ENCODE data around the gene FHAD1.

The FHAD1 gene

DNA sequence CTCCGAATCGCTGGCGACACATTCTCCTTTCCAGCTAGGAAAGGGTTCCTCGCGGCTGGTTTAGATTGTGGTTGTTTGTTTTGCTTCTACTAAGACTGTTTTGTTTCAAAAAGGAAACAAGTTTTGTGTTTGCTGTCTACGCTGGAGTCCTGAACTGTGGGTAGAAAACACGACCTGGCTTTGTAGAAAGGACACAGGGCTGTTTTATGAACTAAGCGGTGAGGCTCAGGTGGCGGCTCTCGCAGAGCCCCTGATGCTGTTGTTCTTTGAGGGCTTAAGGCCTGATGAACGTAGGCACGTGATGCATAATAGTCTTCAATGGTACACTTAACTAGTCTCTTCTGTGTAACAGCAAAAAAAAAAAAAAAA lies 27.0 kb upstream of the FHAD1 start:
- DNase-seq, result no peak
- no peak overlapping the region for H3K4me3 ChIP-seq (ENCODE audit: low read depth, low read length)
- in situ Hi-C loops (cut with HindIII; ENCODE audit: low pct_ligation_motif_present, low sequenced_read_pairs), result no loop called here
- no peak overlapping the region for H3K27ac ChIP-seq
- H3K36me3 ChIP-seq (replicated peaks), result no peaks in the 10 kb centered on the region
- H3K27me3 ChIP-seq (replicated peaks), result no peaks in the 10 kb centered on the region
- TF ChIP-seq, protein P1, sequence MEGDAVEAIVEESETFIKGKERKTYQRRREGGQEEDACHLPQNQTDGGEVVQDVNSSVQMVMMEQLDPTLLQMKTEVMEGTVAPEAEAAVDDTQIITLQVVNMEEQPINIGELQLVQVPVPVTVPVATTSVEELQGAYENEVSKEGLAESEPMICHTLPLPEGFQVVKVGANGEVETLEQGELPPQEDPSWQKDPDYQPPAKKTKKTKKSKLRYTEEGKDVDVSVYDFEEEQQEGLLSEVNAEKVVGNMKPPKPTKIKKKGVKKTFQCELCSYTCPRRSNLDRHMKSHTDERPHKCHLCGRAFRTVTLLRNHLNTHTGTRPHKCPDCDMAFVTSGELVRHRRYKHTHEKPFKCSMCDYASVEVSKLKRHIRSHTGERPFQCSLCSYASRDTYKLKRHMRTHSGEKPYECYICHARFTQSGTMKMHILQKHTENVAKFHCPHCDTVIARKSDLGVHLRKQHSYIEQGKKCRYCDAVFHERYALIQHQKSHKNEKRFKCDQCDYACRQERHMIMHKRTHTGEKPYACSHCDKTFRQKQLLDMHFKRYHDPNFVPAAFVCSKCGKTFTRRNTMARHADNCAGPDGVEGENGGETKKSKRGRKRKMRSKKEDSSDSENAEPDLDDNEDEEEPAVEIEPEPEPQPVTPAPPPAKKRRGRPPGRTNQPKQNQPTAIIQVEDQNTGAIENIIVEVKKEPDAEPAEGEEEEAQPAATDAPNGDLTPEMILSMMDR (IDR thresholded peaks at IDR 0.05; ENCODE audit: low read depth, low read length, missing control alignments), result no peak

DNA sequence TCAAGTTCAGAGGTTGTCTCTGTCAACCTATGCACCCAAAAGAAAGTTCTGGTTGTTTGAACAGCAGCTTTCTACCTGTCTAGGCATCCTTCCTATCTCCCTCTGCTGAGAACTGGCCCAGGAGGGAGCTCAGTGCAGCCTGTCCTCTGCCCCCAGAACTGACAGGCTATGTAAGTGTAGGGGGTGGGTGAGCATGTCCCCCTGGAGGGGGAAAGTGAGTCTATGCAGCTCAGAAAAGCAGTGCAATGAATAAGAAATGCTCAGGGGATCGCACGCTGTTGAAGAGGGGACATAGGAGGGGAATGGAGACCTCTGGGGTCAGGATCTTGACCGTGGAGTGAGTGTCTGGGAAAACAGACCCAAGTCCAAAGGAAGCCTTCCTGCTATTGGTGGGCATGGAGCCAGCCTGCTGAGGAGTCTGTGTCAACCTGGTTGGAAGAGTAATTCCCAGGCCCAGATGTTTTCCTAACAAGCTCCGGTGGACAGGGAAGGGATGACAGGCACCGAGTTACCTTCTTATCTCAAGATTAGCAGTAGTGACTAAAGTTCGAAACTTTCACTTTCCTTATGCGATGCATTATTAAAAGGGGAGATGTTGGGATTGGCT lies 26.1 kb upstream of the FHAD1 start:
- Histone ChIP-seq H3K36me3 (replicated peaks) (no peaks in the 10 kb centered on the region), H3K27ac (no peak overlapping the region), H3K27me3 (replicated peaks) (no peaks in the 10 kb centered on the region), H3K4me3 (ENCODE audit: low read depth, low read length) (no peak overlapping the region)
- TF ChIP-seq, protein P1 (IDR thresholded peaks at IDR 0.05; ENCODE audit: low read depth, low read length, missing control alignments), result no peak
- DNase-seq, result no peak
- in situ Hi-C loops (cut with HindIII; ENCODE audit: low pct_ligation_motif_present, low sequenced_read_pairs), result no loop called here

DNA sequence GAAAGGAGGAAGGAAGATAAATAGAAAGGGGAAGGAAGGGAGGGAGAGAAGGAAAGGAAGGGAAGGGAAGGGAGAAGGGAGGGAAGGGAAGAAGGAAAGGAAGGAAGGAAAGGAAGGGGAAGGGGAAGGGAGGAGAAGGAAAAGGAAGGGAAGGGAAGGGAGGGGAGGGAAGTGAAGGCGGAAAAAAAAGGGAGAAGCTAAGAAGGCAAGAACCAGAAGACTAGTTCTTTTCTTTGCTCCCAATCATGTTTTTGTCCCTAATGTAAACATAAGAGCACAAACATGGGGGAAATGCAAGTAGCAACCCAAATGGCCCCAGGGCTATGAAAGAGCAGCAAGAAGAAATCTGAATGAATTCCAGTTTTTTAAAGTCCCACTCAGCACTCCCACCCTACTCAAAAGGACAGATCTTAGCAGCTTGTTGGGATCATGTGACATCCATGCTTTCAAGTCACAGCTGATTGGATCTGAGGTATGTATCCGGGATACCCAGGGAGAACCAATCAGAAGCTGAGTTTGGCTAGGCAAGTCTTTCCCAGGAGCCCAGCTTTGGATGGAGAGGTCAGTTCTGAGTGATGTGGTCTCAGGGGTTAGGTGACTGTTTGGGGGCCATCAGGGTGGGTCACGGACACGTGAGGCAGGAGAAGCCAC lies 24.2 kb upstream of the FHAD1 start:
- in situ Hi-C loops (cut with HindIII; ENCODE audit: low pct_ligation_motif_present, low sequenced_read_pairs), result no loop called here
- TF ChIP-seq, protein P1 (IDR thresholded peaks at IDR 0.05; ENCODE audit: low read depth, low read length, missing control alignments), result no peak
- Histone ChIP-seq H3K36me3 (replicated peaks) (no peaks in the 10 kb centered on the region), H3K27ac (no peak overlapping the region), H3K27me3 (replicated peaks) (no peaks in the 10 kb centered on the region), H3K4me3 (ENCODE audit: low read depth, low read length) (no peak overlapping the region)
- no peak for DNase-seq

DNA sequence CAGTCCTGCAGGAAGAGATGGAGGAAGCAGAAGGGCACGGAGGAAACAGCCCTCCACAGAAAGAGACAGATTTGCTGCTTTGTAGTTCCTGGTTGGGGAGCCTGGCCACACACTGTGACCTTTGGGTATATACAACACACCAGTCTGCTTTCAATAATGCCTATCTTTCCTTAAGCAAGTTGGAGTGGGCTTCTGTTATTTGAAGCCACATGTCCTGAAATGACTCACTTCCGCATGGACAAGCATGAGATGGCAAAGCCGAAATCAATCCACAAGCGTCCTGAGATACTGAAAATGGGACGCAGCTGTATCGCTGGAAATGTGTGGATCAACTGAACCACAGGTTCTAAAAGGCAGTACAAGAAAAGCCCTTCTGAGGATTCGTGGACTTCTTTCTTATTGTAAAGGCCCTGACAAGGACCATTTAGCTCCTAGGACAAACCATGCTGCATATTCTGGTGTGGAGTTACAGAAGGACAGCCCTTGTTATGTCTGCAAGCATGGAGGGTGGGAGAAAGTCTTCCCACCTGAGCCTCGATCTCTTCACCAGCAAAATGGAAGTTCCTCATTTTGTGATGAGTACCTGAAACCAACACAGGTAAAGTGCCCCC lies 22.7 kb upstream of the FHAD1 start:
- no peak overlapping the region for H3K27ac ChIP-seq
- no peak overlapping the region for H3K4me3 ChIP-seq (ENCODE audit: low read depth, low read length)
- H3K36me3 ChIP-seq (replicated peaks), result no peaks in the 10 kb centered on the region
- no peaks in the 10 kb centered on the region for H3K27me3 ChIP-seq (replicated peaks)
- DNase-seq, result no peak
- in situ Hi-C loops (cut with HindIII; ENCODE audit: low pct_ligation_motif_present, low sequenced_read_pairs), result no loop called here
- TF ChIP-seq, protein P1 (IDR thresholded peaks at IDR 0.05; ENCODE audit: low read depth, low read length, missing control alignments), result no peak

DNA sequence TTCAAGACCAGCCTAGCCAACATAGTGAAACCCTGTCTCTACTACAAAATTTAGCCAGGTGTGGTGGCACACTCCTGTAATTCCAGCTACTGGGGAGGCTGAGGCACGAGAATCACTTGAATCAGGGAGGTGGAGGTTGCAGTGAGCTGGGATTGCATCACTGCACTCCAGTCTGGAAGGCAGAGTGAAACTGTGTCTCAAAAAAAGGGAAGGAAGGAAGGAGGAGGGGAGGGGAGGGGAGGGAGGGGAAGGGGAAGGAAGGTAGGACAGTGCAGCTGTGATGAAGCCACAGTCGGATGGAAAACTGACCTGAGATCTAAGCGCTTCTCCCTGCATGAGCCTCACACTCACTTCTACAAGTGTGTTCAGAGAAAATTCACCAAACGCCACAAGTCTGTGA lies 22.0 kb upstream of the FHAD1 start:
- TF ChIP-seq, protein P1 (IDR thresholded peaks at IDR 0.05; ENCODE audit: low read depth, low read length, missing control alignments), result no peak
- no peak for DNase-seq
- no peaks in the 10 kb centered on the region for H3K27me3 ChIP-seq (replicated peaks)
- in situ Hi-C loops (cut with HindIII; ENCODE audit: low pct_ligation_motif_present, low sequenced_read_pairs), result no loop called here
- H3K27ac ChIP-seq, result no peak overlapping the region
- H3K36me3 ChIP-seq (replicated peaks), result no peaks in the 10 kb centered on the region
- no peak overlapping the region for H3K4me3 ChIP-seq (ENCODE audit: low read depth, low read length)
